OCI-LY3 (cell line): ENCODE results near the gene ARIH1.

Experiments
- CTCF ChIP-seq: fragments of 200-600, 300-600 bp; sonication (generic); IDR thresholded peaks from 2 replicates; pipeline ENCODE4 v1.5.1; 2014; ENCODE audit warnings: antibody characterized with exemption, low read length, low read depth
- EZH2phosphoT487 ChIP-seq: fragments of 200-600 bp; shearing (Covaris generic); IDR thresholded peaks from 2 replicates; pipeline ENCODE4 v1.6.1; 2018; ENCODE audit warnings: antibody characterized with exemption, mixed run types, low read depth

- TF ChIP-seq CTCF (no peak), EZH2phosphoT487 (no peak)
Measured at GRCh38 chr15:72609862-72610261, 135.7 kb downstream of the ARIH1 start.
